Esophagus mucosa (tissue), 1 donor: ENCODE results near the gene TRMT10B. TPM values are rescaled to one million over a fixed set of nuclear protein-coding genes. Genes with fewer than 3 reads are reported as not detected.
"Not testable (repeated sequence)": the region's sequence is repeated elsewhere in the genome, so short reads cannot be mapped to it uniquely, and the experiment has no call there.

ENCODE experiments used
- ATAC-seq: fragments of 200-7000 bp; cut with Tn5 transposase; one replicate; pipeline ENCODE4 v1.9.1; 2020
- total RNA-seq: library from RNA; stranded (reverse); gene quantifications from one replicate; pipeline ENCODE4 v1.2.4, GENCODE V29; 2023
- donor health status: DM: yes; HTN: yes; CAD: no.

Gene TRMT10B
- total RNA-seq, 1 donor from 2014 or later = 4.5 TPM

DNA sequence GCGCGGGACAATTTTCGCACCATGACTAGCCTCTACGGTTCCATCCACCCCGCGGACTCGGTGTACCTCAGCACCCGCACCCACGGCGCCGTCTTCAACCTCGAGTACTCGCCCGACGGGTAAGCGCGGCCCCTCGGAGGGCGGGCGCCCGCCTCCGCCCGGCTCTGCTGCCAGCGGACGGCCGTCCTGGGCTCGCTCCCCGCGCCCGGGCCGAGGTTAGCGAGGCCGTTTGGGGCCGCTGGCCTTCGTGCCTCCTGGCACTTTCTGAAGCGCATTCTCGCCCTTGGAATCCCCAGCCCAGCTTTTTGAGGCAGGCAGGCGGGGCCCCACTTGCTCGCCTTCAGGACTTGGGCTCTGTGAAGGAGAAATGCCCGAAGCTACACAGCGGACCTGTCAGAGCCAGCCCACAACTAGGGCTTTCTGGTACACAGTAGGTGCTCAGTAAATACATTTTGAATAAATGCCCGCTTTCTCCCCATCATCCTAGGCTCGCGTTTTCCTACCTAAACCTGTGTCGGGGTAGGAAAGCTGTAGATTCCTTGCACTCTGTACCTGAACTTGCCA lies 47.8 kb downstream of the TRMT10B start:
- ATAC-seq = peak; percentile 36

DNA sequence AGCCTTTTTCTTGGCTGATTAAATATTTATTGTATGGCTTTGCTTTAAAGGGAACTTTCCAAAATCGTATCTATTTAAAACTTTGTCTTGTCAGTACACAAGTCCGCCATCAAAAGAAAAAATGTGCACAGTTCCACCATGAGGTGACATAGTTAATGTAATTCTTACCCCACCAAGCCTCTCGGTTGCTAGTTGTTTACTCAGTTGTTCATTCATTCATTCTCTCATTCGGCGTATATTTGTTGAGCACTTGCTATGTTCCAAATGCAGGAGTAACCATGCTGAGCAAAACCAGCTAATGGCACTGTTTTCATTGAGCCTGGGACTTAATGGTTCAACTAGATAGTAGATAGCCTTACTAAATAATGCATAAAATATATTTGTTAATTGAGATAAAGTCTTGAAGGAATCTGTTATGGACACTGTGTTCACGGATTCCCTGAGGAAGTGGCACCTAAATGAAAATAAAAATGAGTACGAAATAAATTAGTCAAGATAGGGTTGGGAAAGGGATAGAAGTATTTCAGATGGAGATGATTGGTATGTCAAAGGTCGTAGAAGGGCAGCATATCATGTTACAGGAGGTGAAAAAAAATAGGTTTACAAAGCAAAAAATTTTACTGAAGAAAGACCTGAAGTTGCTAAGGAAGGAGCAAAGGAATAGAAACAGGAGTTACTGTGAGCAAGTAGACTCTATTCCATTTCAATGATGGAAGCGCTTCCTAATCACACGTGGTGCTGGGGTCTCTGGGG lies 48.5 kb downstream of the TRMT10B start:
- no peak for ATAC-seq

DNA sequence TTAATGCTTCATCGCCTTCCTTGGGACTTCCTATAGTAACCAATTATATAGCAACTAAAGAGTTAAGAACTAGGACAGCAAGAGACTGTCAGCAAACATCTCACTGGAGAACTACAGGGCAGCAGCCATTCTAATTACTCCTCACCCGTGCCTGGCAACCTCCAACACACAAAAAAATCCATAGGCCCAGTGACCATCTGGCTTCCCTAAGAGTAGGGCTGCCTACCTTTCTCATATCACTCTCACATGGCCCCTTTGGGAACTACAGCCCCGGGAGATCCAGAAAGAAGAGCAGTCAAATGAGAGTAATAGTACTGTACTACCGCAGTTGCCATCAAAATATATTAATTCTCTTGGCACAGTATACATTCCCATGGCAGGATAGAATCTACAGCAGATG lies 52.7 kb downstream of the TRMT10B start:
- no peak for ATAC-seq

DNA sequence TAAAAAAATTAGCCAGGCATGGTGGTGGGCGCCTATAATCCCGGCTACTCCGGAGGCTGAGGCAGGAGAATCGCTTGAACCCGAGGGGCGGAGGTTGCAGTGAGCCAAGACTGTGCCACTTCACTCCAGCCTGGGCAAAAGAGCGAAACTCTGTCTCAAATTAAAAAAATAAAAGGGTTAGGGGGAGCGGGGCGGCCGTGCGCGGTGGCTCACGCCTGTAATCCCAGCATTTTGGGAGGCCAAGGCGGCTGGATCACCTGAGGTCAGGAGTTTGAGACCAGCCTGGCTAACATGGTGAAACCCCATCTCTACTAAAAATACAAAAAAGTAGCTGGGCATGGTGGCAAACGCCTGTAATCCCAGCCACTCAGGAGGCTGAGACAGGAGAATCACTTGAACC lies 56.1 kb downstream of the TRMT10B start:
- ATAC-seq = not testable (repeated sequence)

DNA sequence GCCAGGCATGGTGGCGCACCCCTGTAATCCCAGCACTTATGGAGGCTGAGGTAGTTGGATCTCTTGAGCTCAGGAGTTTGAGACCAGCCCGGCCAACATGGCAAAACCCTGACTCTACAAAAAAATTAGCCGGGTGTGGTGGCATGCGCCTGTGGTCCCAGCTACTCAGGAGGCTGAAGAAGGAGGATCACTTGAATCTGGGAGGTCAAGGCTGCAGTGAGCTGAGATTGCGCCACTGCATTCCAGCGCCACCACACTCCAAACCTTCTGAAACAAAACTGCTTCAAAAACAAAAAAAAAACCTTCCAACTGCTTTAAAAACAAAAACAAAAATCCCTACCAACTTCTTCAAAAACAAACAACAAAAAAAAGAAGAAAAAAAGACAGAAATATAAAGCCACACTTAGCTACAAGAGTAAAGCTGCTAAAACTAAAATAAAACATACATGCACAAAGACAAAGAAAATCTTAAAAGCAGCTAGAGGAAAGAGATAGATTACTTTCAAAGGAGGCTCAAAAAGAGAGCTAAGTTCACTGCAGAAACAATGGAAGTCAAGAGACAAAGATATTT lies 58.4 kb downstream of the TRMT10B start:
- ATAC-seq = no peak

DNA sequence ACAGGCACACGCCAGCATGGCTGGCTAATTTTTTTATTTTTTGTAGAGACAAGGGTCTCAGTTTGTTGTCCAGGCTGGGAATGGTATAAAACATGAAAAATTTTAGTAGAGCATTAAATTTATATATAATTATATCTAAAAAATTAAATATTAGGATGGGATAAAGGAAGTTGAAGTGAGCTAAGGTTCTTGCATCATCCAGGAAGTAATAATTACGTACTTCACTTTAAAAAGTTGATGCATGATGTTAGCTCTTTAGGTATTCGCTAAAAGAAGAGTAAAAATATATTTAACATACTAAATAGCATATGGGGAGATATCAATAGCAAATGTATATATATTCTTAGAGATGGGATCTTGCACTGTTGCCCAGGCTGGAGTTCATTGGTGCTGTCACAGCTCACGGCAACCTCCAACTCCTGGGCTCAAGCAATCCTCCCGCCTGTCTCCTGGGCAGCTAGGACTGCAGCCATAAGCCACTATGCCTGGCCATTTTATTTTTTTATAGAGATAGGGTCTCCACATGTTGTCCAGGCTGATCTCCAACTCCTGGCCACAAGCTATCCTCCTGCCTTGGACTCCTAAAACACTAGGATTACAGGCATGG lies 59.3 kb downstream of the TRMT10B start:
- no peak for ATAC-seq

DNA sequence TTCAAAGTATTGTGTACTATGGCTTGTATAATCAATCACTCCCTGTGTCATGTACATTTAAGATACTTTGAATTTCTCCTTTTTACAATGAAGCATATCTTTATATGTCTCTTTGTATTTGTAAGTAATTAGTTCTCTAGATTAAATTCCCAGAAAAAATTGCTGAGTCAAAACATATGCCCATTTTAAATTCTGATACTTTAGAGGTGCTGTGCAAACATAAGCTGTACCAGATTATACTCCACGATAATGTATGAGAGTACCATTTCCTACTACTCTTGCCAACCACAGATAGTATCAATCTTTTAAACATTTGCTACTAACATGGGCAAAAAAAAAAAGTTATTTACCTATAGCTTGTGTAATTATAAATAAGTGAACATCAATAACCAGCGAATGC lies 65.2 kb downstream of the TRMT10B start:
- ATAC-seq = no peak

DNA sequence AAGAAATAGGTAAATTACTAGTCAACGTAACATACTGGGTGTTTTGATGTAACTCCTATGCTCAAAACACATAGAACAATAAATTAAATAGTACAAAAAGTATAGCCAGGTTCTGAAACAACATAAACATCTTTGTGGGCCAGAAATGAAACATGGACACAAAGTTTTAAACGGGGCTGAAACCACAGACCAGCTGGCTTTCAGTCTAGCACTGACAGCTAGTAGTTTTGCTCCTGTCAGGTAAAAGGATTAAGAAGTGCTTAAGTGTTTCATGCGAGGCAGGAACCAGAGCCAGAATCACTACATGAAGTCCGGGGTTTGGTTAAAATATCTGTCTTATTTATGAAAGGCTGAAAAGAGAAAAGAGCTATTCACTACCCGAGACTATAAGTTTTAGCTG lies 66.5 kb downstream of the TRMT10B start:
- no peak for ATAC-seq

DNA sequence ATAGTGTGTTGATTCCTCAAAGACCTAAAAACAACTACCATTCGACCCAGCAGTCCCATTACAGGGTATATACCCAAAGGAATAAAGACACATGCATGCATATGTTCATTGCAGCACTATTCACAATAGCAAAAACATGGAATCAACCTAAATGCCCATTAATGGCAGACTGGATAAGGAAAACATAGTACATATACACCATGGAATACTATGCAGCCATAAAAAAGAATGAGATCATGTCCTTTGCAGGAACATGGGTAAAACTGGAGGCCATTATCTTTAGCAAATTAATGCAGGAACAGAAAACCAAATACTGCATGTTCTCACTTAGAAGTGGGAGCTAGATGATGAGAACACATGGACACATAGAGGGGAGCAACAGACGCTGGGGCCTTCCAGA lies 71.6 kb downstream of the TRMT10B start:
- ATAC-seq = not testable (repeated sequence)

DNA sequence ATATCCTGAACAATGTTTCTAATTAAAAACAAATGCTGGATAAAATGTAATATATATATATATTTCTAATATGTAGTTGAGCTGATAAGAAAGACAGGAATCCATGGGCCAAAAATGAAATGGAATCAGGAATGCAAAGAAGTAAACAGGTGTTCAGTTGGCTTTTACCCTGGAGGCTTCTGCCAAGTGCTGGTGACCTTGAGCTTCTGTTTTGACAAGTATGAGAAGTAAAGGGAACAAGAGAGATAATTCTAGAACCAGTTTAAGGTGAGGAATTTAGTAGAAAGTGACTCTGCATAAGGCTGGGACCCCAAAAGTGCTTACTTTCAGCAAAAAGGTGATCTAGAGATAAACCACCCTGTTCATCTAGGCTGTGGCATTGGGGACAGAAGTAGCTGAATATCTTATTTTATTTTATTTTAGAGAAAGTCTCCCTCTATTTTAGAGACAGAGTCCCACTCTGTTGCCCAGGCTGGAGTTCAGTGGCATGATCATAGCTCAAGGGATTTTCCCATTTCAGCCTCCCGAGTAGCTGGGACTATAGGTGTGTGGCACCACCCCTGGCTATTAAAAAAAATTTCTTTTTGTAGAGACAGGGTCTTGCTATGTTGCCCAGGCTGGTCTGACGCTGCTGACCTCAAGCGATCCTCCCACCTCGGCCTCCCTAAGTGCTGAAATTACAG lies 74.0 kb downstream of the TRMT10B start:
- no peak for ATAC-seq

Other genes with a start within 250 kb of the TRMT10B start
- 3.4 TPM for gene FBXO10, start 177.4 kb upstream of the TRMT10B start, total RNA-seq
- gene TOMM5, start 161.2 kb upstream of the TRMT10B start, total RNA-seq = 73.6 TPM
- gene FRMPD1, start 102.9 kb upstream of the TRMT10B start, total RNA-seq = 0.04 TPM
- 27.3 TPM for gene EXOSC3, start 31.3 kb downstream of the TRMT10B start, total RNA-seq
- gene DCAF10, start 47.0 kb downstream of the TRMT10B start, total RNA-seq = 24.4 TPM
- 20.8 TPM for gene SLC25A51, start 150.3 kb downstream of the TRMT10B start, total RNA-seq